Nephron progenitor cell (in vitro differentiated cells): ENCODE results near the gene MPC1.
A peak's percentile ranks its signal among the peaks of the same experiment; 100 is the strongest.

Source experiments
- DNase-seq: peaks from one replicate; pipeline ENCODE4 v3.0.0; 2021
- H3K27ac Mint-ChIP-seq: 2 replicates; pipeline ENCODE4 v1.8.0; 2021; ENCODE audit warnings: mild to moderate bottlenecking, moderate library complexity, mixed read lengths
- H3K27me3 Mint-ChIP-seq: 2 replicates; pipeline ENCODE4 v1.8.0; 2021; ENCODE audit warnings: mild to moderate bottlenecking, low read depth, mixed read lengths; ENCODE audit not compliant: poor library complexity
- H3K36me3 Mint-ChIP-seq: 2 replicates; pipeline ENCODE4 v1.8.0; 2021; ENCODE audit warnings: low read depth, mixed read lengths
- H3K4me1 Mint-ChIP-seq: 2 replicates; pipeline ENCODE4 v1.8.0; 2021; ENCODE audit warnings: mixed read lengths
- H3K4me3 Mint-ChIP-seq: 2 replicates; pipeline ENCODE4 v1.8.0; 2021; ENCODE audit warnings: mild to moderate bottlenecking, moderate library complexity, mixed read lengths
- H3K9me3 Mint-ChIP-seq: 2 replicates; pipeline ENCODE4 v1.8.0; 2021; ENCODE audit warnings: mild to moderate bottlenecking, moderate library complexity, mixed read lengths
- TF ChIP-seq, protein P1 (sequence below): fragments of 200-600 bp; sonication (generic); IDR thresholded peaks from 2 replicates; pipeline ENCODE4 v1.5.0; 2021; ENCODE audit warnings: antibody characterized with exemption

Gene MPC1

DNA sequence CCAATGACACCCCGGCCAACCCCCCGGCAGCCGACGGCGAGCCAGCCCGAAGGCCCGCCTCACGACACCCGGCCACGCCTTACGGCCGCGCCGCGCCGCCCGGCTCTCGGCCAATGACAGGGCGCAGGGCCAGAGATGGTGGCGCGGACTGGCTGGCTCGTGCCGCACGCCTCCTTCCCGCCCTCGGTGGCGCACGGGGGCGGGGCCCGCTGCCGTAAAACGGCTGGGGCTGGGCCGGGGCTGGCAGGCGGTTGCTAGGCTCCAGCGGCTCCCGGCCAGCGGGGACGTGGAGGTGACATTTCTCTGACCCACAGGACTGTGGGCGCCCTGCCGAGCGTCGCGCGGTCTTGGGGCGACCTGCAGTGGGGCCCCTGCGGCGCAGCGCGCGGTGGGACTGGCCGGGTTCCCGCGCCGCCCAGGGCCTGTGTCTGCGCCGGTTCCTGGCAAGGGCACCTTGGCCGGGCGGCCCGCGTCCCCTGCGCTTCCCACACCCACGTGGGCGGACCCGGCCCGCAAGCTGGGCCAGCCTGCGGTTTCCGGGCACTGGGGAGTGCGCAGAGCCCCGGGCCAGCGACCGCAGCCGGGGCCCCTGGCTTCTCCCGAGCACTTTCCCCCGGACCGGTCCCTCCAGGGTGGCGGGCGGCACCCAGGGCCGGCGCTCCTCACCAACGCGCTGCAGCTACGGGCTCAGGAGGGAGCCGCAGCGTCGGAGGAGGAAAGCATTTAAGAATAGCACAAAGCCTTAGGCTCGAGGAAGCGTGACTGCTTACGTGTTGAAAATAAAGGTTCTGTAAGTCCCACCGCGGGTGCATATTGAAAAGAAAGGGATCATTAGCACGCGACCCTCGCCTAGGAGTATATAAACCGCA, at the start of gene MPC1:
TSS of gene MPC1 (minus strand) at position 8 of the 869 bp plus-strand sequence. CDS start 64 bp downstream, outside the sequence.
- peaks cover 14% of the 10 kb centered on the region for H3K4me1 Mint-ChIP-seq
- peaks cover 7% of the 10 kb centered on the region for H3K27me3 Mint-ChIP-seq
- TF ChIP-seq, protein P1, sequence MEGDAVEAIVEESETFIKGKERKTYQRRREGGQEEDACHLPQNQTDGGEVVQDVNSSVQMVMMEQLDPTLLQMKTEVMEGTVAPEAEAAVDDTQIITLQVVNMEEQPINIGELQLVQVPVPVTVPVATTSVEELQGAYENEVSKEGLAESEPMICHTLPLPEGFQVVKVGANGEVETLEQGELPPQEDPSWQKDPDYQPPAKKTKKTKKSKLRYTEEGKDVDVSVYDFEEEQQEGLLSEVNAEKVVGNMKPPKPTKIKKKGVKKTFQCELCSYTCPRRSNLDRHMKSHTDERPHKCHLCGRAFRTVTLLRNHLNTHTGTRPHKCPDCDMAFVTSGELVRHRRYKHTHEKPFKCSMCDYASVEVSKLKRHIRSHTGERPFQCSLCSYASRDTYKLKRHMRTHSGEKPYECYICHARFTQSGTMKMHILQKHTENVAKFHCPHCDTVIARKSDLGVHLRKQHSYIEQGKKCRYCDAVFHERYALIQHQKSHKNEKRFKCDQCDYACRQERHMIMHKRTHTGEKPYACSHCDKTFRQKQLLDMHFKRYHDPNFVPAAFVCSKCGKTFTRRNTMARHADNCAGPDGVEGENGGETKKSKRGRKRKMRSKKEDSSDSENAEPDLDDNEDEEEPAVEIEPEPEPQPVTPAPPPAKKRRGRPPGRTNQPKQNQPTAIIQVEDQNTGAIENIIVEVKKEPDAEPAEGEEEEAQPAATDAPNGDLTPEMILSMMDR: no peak
- peak within 1 kb of the TSS; percentile 89 for H3K4me3 Mint-ChIP-seq
- H3K27ac Mint-ChIP-seq: peak within 1 kb of the TSS; percentile 84
- peak; percentile 97 for DNase-seq
- H3K36me3 Mint-ChIP-seq: no peaks in the 10 kb centered on the region
- no peaks in the 10 kb centered on the region for H3K9me3 Mint-ChIP-seq

DNA sequence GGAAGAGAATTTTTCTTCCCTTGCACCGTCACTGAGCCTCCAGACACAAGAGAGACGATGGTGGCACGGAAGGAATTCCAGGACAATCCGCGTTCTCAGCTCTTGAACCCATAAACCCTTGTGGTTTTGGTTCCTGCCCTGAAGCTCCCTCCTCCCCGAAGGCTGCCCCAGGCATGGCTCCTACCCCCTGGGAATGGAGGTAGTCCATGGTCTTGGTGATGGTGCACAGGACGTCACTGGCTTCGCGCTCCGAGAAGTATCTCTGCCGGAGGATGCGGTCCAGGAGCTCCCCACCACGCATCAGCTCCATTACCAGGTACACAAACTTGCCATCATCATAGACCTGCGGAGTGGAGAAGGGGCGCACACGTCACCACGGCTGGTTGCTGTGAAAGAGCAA, 47.5 kb upstream of the MPC1 start:
- Mint-ChIP-seq H3K36me3 (peaks cover 19% of the 10 kb centered on the region), H3K4me1 (peaks cover 6% of the 10 kb centered on the region), H3K9me3 (peaks cover 7% of the 10 kb centered on the region), H3K27me3 (no peaks in the 10 kb centered on the region), H3K4me3 (no peak overlapping the region), H3K27ac (no peak overlapping the region)
- TF ChIP-seq, protein P1: no peak
- DNase-seq: no peak

DNA sequence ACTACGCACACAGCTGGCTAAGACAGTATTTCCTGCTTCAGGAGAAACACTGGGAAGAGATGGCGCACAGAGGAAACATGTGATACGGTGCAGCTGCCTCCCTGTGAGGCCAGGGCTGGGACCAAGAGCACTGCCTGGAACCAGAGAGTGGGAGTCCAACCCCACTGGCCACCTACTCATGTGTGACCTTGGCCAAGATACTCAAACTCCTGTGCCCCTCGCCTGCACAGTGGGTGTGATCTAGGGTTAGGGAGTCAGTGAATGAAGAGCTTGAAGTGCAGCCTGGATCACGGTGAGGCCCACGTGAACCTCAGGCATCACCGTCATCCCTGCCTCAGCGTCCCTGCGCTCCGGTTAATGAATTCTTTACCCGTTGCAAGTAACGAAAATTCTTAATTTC, 41.7 kb upstream of the MPC1 start:
- DNase-seq: no peak
- Mint-ChIP-seq H3K27ac (no peak overlapping the region), H3K4me1 (peaks cover 8% of the 10 kb centered on the region), H3K27me3 (peaks cover 2% of the 10 kb centered on the region), H3K36me3 (peaks cover 12% of the 10 kb centered on the region), H3K4me3 (no peak overlapping the region), H3K9me3 (peaks cover 7% of the 10 kb centered on the region)
- TF ChIP-seq, protein P1: no peak

DNA sequence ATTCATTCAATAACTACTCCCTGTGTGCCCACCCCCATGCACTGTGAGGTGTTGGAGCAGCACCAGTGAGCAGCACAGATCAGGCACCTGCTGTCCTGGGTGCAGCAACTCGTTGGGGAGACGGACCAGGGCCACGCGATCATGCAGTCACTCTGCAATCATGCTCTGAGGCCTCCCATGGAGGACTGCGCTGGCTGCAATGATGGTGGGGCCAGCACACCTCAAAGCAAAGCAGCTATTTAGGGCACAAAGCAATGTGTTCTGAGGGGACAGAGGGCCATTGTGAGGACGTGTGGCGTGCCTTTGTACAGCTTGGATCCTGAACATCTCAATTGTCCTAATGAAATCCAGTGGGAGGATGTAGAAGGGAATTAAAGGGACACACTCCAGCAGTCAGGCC, 41.0 kb upstream of the MPC1 start:
- Mint-ChIP-seq H3K27me3 (peaks cover 4% of the 10 kb centered on the region), H3K27ac (no peak overlapping the region), H3K9me3 (peaks cover 4% of the 10 kb centered on the region), H3K4me3 (no peak overlapping the region), H3K4me1 (peaks cover 8% of the 10 kb centered on the region), H3K36me3 (peaks cover 8% of the 10 kb centered on the region)
- TF ChIP-seq, protein P1: no peak
- no peak for DNase-seq

DNA sequence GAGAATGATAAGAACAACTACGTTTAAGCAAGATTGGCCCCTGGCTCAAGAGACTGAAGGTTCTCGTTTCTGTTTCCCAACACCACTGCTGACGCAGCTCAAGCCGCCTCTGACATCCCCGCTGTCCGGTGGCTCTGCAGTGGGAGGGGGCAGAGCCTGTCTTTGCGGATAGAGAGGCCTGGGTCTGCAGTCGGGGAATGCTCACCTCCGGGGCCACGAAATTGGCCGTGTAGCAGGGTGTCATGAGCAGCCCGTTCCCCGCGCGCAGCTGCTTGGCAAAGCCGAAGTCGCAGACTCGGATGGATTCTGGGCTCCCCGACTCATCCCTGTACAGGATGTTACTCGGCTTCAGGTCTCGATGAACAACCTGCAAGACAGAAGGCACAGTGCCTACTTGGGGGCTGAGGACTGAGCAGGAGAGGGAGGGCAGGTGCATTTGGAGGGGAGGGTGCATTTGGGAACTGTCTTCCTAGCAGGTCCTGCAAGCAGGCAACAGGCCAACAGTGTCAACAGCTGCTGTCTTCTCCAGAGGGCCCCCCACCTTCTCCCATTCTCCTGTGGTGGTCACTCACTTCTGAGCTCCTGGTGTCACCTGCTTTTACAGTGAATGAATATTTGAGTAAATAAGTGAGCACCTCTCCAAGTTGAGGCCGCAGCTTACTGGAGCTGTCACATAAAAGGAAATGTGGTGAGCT, 40.5 kb upstream of the MPC1 start:
- H3K4me1 Mint-ChIP-seq: peaks cover 8% of the 10 kb centered on the region
- peaks cover 4% of the 10 kb centered on the region for H3K36me3 Mint-ChIP-seq
- no peak overlapping the region for H3K27ac Mint-ChIP-seq
- H3K27me3 Mint-ChIP-seq: peaks cover 4% of the 10 kb centered on the region
- no peak for DNase-seq
- TF ChIP-seq, protein P1: no peak
- H3K4me3 Mint-ChIP-seq: no peak overlapping the region
- H3K9me3 Mint-ChIP-seq: no peaks in the 10 kb centered on the region
